Neural cell (in vitro differentiated cells): ENCODE results near the gene ZNF346. TPM values are rescaled to one million over a fixed set of nuclear protein-coding genes. Genes with fewer than 3 reads are reported as not detected.

ENCODE experiments used
- H2AFZ ChIP-seq: fragments of 200-600, 300-800 bp; sonication (generic), shearing (Covaris generic); 2 replicates; pipeline ENCODE4 v1.6.0; 2014; ENCODE audit warnings: low read depth, mild to moderate bottlenecking, antibody characterized with exemption, low read length, moderate library complexity
- H3F3A ChIP-seq: fragments of 200-600 bp; shearing (Covaris generic); 2 replicates; pipeline ENCODE4 v1.6.1; 2016; ENCODE audit warnings: mild to moderate bottlenecking, moderate library complexity, mixed read lengths, antibody characterized with exemption, low read length; ENCODE audit not compliant: insufficient read depth, poor library complexity, severe bottlenecking
- H3K27ac ChIP-seq: fragments of 200-600, 300-800 bp; sonication (generic), shearing (Covaris generic); 2 replicates; pipeline ENCODE4 v1.5.1; 2014; ENCODE audit warnings: mild to moderate bottlenecking, low read length, moderate library complexity
- H3K27me3 ChIP-seq: fragments of 300-800, 200-600 bp; sonication (generic), shearing (Covaris generic); 2 replicates; pipeline ENCODE4 v1.6.0; 2014; ENCODE audit warnings: mild to moderate bottlenecking, low read depth, low read length, moderate library complexity; ENCODE audit not compliant: insufficient read depth
- H3K36me3 ChIP-seq: fragments of 300-800, 200-600 bp; sonication (generic), shearing (Covaris generic); 2 replicates; pipeline ENCODE4 v1.5.1; 2014; ENCODE audit warnings: mild to moderate bottlenecking, antibody characterized with exemption, low read length, moderate library complexity; ENCODE audit not compliant: insufficient read depth
- H3K4me2 ChIP-seq: fragments of 300-800, 200-600 bp; sonication (generic), shearing (Covaris generic); 2 replicates; pipeline ENCODE4 v1.6.0; 2014; ENCODE audit warnings: mild to moderate bottlenecking, low read length
- H3K4me3 ChIP-seq: fragments of 300-800, 200-600 bp; sonication (generic), shearing (Covaris generic); 2 replicates; pipeline ENCODE4 v1.5.1; 2014; ENCODE audit warnings: mild to moderate bottlenecking, low read length, moderate library complexity
- H3K79me2 ChIP-seq: fragments of 200-600 bp; shearing (Covaris generic); replicated peaks from 2 replicates; pipeline ENCODE4 v1.6.0; 2014; ENCODE audit warnings: mild to moderate bottlenecking, low read length, moderate library complexity; ENCODE audit not compliant: insufficient read depth
- H3K9ac ChIP-seq: fragments of 300-800, 200-600 bp; sonication (generic), shearing (Covaris generic); 2 replicates; pipeline ENCODE4 v1.6.1; 2016; ENCODE audit warnings: mild to moderate bottlenecking, low read length, mixed read lengths
- H3K9me2 ChIP-seq: fragments of 200-600 bp; shearing (Covaris generic); 2 replicates; pipeline ENCODE4 v1.6.1; 2016; ENCODE audit warnings: mild to moderate bottlenecking, low read length, mixed read lengths; ENCODE audit not compliant: insufficient read depth
- H3K9me3 ChIP-seq: fragments of 200-600, 300-800 bp; sonication (generic), shearing (Covaris generic); 2 replicates; pipeline ENCODE4 v1.6.1; 2016; ENCODE audit warnings: mild to moderate bottlenecking, mixed run types, low read length, moderate library complexity, mixed read lengths
- H4K20me1 ChIP-seq: fragments of 200-600 bp; shearing (Covaris generic); 2 replicates; pipeline ENCODE4 v1.6.1; 2016; ENCODE audit warnings: mild to moderate bottlenecking, mixed run types; ENCODE audit not compliant: insufficient read depth
- EP300 ChIP-seq: fragments of 450-650 bp; conservative IDR thresholded peaks from 2 replicates; pipeline ENCODE4 v1.6.1; 2014; ENCODE audit warnings: antibody characterized with exemption, mild to moderate bottlenecking, moderate library complexity; ENCODE audit not compliant: poor library complexity, severe bottlenecking
- EZH2 ChIP-seq: fragments of 200-600, 300-800 bp; shearing (Covaris generic), sonication (generic); IDR thresholded peaks from 2 replicates; pipeline ENCODE4 v1.6.1; 2014; ENCODE audit warnings: antibody characterized with exemption, low read length, borderline replicate concordance, mild to moderate bottlenecking; ENCODE audit not compliant: insufficient read depth, poor library complexity, severe bottlenecking
- MXI1 ChIP-seq: fragments of 450-650 bp; conservative IDR thresholded peaks from 2 replicates; pipeline ENCODE4 v1.6.1; 2014; ENCODE audit warnings: antibody characterized with exemption, mild to moderate bottlenecking; ENCODE audit not compliant: poor library complexity, severe bottlenecking
- POLR2AphosphoS5 ChIP-seq: IDR thresholded peaks from 2 replicates; pipeline ENCODE4 v1.6.1; 2012
- RAD21 ChIP-seq: fragments of 450-650 bp; conservative IDR thresholded peaks from 2 replicates; pipeline ENCODE4 v1.6.1; 2014; ENCODE audit warnings: antibody characterized with exemption, mild to moderate bottlenecking, moderate library complexity
- REST ChIP-seq: IDR thresholded peaks from 2 replicates; pipeline ENCODE4 v1.6.1; 2012; ENCODE audit warnings: borderline replicate concordance
- SMC3 ChIP-seq: fragments of 450-650 bp; conservative IDR thresholded peaks from 2 replicates; pipeline ENCODE4 v1.6.1; 2014; ENCODE audit warnings: antibody characterized with exemption, mild to moderate bottlenecking, moderate library complexity; ENCODE audit not compliant: poor library complexity
- TAF1 ChIP-seq: IDR thresholded peaks from 2 replicates; pipeline ENCODE4 v1.6.1; 2012; ENCODE audit warnings: low read depth
- polyA plus RNA-seq: library from polyadenylated mRNA; depleted of rRNA; stranded (reverse); fragments of >200 nt; gene quantifications from 2 replicates; pipeline ENCODE4 v1.2.3, GENCODE V29; 2014
- TF ChIP-seq, protein P1 (sequence below): fragments of 450-650 bp; IDR thresholded peaks from 2 replicates; pipeline ENCODE4 v1.5.1; 2014; ENCODE audit warnings: antibody characterized with exemption, mild to moderate bottlenecking, moderate library complexity; ENCODE audit not compliant: poor library complexity, severe bottlenecking

Gene ZNF346
- polyA plus RNA-seq, 1 donor from 2014 or later: 40.1 TPM

- H3K79me2 ChIP-seq: no peaks in the 10 kb centered on the region
- no peaks in the 10 kb centered on the region for H3F3A ChIP-seq
- no peaks in the 10 kb centered on the region for H3K9me3 ChIP-seq
- H3K27me3 ChIP-seq: no peaks in the 10 kb centered on the region
- no peaks in the 10 kb centered on the region for H4K20me1 ChIP-seq
- no peak overlapping the region for H2AFZ ChIP-seq
- H3K27ac ChIP-seq: no peak overlapping the region
- H3K9me2 ChIP-seq: no peaks in the 10 kb centered on the region
- TF ChIP-seq REST (no peak), MXI1 (no peak), POLR2AphosphoS5 (no peak), SMC3 (no peak)
- H3K36me3 ChIP-seq: peaks cover 13% of the 10 kb centered on the region
- H3K9ac ChIP-seq: no peak overlapping the region
- no peak overlapping the region for H3K4me2 ChIP-seq
- H3K4me3 ChIP-seq: no peak overlapping the region
Measured at GRCh38 chr5:177065491-177065890, 43.0 kb downstream of the ZNF346 start.

GRCh38 chr5:177066224-177066623, 43.7 kb downstream of the ZNF346 start:
- Histone ChIP-seq H4K20me1 (no peaks in the 10 kb centered on the region), H3K4me3 (no peak overlapping the region), H3K9me3 (no peaks in the 10 kb centered on the region), H3F3A (no peaks in the 10 kb centered on the region), H2AFZ (no peak overlapping the region), H3K9ac (no peak overlapping the region), H3K27me3 (no peaks in the 10 kb centered on the region), H3K79me2 (no peaks in the 10 kb centered on the region), H3K27ac (no peak overlapping the region), H3K36me3 (peaks cover 13% of the 10 kb centered on the region), H3K9me2 (no peaks in the 10 kb centered on the region), H3K4me2 (no peak overlapping the region)
- TF ChIP-seq POLR2AphosphoS5 (no peak), TAF1 (no peak), RAD21 (no peak), EP300 (no peak), EZH2 (no peak), SMC3 (no peak), MXI1 (no peak), REST (no peak)
- TF ChIP-seq, protein P1, sequence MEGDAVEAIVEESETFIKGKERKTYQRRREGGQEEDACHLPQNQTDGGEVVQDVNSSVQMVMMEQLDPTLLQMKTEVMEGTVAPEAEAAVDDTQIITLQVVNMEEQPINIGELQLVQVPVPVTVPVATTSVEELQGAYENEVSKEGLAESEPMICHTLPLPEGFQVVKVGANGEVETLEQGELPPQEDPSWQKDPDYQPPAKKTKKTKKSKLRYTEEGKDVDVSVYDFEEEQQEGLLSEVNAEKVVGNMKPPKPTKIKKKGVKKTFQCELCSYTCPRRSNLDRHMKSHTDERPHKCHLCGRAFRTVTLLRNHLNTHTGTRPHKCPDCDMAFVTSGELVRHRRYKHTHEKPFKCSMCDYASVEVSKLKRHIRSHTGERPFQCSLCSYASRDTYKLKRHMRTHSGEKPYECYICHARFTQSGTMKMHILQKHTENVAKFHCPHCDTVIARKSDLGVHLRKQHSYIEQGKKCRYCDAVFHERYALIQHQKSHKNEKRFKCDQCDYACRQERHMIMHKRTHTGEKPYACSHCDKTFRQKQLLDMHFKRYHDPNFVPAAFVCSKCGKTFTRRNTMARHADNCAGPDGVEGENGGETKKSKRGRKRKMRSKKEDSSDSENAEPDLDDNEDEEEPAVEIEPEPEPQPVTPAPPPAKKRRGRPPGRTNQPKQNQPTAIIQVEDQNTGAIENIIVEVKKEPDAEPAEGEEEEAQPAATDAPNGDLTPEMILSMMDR: no peak
